NCI-H1930 (cell line): ENCODE measurements around the gene STH.

ENCODE experiments used
- DNase-seq, 2 experiments: peaks; one replicate each; lab custom pipeline; 2025; lab: John Stamatoyannopoulos, UW

STH gene

DNA sequence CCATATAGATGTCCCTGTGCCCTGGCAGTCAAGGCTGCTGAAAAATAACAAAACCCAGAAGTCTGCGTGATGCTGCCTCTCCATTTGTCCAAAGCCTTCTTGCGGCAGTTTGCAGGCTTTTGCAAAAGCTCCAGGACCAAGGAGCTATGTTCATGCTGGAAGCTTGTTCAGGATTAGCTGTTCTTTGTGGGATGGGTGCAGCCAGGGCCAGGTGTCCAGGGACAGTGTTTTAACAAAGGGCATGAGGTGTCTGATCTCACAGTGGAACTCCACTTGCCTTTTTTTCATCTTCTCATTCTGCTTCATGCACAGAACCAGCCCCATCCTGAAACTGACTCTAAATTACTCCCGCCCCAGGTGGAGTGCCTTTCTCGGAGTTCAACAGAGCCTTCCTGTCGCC is 31.7 kb upstream of the STH start:
- no peak for DNase-seq

DNA sequence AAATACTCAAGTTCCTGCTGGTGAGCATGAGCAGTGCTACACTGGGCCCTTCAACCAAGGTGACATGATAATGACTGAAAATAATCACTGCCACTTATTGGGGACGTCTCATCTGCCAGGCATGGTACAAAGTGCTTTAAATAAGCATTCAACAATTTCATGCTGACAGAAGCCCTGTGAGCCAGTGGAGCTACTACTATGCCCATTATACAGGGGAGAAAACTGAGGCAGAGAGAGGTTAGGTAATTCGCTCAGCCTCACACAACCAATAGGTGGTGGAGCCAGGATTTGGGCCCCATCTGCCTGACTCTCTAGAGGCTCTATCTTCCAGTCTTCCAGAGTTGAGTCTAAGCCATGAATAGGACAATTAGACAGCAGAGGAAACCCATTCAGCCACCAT is 30.3 kb upstream of the STH start:
- no peak for DNase-seq

DNA sequence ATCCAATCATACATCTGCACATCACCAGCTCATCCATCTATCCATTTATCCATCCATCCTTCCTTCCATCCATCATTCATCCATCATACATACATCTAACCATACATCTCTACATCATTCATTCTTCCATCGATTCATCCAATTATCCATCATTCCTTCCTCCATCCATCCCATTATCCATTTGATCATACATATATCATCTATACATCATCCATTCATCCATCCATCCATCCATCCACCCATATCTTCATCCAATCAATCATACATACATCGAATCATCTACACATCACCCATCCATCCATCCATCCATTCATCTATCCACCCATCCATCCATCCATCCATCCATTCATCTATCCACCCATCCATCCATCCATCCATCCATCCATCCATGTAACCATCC is 29.3 kb upstream of the STH start:
- no peak for DNase-seq

DNA sequence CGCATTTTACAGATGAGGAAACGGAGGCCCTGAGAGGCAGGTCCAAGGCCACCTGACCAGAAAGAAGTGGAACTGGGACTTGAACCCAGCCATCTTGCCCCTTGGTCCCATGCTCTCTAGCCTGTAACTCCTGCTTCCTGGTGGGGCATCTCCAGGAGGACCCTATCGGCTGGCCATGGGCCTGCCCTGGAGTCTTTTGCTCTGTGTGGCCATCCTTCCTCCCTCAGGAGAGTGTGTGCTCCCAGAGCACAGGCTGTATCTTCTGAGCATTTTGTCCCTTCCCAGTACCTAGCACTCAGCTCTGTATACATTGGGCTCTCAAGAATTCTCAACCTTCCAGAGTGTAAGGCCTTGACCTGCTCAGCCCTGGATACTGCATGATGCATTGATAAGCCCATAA is 28.4 kb upstream of the STH start:
- no peak for DNase-seq

DNA sequence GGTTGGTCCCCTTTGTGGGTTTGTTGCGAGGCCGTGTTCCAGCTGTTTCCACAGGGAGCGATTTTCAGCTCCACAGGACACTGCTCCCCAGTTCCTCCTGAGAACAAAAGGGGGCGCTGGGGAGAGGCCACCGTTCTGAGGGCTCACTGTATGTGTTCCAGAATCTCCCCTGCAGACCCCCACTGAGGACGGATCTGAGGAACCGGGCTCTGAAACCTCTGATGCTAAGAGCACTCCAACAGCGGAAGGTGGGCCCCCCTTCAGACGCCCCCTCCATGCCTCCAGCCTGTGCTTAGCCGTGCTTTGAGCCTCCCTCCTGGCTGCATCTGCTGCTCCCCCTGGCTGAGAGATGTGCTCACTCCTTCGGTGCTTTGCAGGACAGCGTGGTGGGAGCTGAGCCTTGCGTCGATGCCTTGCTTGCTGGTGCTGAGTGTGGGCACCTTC is 27.3 kb upstream of the STH start:
- no peak for DNase-seq

DNA sequence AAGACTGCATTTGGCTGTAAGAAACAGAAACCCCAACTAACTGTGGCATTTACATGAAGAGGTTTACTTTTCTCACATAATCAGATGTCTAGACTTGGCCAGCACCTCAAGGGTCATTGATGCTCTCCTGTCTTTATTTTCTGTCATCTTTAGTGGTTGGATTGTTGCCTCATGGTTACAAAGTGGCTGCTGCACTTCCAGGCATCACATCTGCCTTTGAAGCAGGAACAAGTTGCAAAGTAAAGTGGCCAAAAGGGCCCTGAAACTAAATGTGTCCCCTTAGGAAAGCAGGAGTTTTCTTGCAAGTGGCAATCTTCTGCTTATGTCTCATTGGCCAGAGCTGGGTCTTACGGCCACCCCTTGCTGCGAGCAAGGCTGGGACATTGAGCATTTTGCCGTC is 26.5 kb upstream of the STH start:
- no peak for DNase-seq

DNA sequence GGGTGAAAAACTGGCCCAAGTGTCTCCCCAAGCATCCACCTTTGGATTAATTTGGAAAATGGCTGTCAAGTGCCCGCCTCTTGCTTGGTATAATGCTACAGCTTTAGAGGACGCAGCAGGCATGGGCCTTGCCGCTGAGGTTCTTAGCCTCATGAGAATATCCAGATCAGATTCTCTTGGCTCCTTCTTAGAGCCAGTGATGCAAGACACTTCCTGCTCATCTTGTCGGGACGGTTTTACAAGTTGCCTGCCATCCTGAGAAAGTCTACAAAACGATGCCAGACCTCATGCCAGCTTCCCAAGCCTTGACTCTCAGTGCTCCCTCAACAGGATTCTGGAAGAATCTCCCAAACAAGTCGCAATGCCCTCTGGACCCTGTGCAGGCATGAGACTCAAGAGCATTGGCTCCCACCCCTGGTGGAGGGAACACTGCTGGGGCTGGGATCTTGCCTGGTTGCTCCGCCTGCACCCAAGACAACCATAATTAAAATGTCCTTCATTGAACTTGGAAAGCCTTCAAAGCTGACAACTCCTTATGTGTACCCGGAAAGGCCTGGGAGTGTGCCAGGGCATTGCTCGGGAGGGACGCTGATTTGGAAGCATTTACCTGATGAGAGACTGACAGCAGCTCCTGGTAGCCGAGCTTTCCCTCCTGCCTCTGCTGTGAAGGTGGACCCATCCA is 25.8 kb upstream of the STH start:
- no peak for DNase-seq

DNA sequence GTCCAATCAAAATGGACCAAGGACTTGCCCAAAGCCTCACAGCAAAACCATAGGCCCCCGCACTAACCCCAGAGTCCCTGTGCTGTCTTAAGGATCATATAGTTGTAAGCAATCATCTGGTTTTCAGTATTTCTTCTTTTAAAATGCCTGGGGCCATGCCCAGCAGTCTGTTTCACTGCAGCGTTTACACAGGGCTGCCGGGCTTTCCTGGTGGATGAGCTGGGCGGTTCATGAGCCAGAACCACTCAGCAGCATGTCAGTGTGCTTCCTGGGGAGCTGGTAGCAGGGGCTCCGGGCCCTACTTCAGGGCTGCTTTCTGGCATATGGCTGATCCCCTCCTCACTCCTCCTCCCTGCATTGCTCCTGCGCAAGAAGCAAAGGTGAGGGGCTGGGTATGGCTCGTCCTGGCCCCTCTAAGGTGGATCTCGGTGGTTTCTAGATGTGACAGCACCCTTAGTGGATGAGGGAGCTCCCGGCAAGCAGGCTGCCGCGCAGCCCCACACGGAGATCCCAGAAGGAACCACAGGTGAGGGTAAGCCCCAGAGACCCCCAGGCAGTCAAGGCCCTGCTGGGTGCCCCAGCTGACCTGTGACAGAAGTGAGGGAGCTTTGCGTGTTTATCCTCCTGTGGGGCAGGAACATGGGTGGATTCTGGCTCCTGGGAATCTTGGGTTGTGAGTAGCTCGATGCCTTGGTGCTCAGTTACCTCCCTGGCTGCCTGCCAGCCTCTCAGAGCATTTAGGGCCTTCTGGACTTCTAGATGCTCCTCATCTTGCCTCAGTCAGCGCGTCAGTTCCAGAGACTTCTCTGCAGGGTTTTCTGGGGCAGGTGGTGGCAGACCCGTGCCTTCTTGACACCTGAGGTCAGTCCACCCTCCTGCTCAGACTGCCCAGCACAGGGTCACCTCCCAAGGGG is 24.8 kb upstream of the STH start:
- DNase-seq, result no peak

DNA sequence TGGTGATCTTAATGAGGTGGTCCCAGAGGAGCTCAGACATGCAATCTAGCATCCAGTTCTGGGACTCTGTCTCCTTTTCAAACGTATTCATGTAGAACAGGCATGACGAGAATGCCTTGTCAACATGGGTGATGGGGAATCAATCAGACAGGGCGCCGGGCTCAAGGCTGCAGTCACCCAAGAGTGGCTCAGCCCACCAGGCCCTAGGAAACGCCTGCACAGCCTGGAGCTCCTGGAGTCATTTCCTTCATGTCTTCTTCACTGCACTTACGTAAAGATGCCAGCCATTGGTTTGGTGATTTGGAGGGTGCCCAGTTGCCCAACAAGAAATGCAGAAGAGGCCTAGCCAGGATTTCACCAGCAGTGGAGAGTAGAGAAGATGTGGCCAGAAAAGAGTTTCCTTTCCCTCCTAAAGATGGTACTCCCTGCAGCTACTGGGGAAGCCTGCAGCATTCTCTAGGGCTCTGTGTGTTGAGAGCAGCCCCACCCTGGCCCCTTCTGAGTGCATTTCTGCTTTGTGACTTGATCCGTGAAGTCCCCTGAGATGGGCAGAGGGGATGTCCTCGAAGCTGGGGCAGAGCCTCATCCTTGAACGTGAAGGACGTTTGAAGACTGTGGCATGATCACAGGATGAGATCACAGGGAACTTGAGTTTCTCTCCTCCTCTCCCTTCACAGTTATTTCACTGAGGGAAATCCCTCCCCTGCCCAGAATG is 24.0 kb upstream of the STH start:
- no peak for DNase-seq

DNA sequence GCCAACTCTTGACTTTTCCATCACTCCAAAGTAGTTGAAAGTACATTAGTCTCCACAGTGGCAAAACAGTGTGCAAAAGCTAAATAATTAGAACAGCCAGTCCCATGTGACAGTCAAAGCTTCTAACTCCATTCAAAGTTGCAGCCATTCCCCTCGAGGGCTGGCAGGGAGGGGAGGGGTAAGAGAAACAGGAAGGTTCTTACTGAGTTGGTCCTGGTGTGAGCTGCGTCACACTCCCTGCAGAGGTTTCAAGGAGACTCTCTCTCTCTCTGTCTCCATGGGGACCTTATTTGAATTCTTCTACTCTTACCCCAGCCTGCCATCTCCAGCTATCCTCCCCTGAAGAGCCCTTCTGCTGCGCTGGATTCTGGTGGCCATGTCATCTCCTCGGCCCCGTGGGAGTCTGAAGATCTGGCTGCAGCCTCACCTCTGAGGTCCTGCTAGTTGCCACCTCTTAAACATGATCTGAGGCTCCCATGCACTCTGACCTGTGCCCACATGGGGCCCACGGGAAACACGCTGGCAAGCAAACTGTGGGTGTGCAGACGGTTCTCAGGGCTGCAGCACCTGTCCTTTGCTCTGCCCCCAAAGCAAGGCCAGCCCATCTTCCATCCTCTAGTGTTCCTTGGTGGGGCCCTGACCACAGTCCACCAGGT is 23.3 kb upstream of the STH start:
- DNase-seq, result no peak

DNA sequence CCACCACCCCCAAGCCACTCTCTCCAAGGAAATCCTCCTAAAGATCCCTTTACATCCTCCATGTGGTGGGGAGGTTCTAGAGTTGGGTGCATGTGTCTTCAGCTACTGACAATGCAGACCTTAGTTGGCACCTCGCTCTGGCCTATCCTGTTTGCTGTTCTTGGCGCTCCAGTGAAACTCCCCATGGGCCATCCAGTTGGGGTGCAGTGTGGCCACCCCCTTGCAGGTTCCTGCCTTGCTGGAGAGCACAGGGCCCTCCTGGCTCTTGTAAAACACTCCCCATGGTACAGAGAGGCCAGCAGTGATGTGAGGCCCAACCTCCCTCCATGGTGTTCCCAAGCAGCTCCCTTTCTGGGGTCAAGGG is 22.7 kb upstream of the STH start:
- DNase-seq, result no peak

DNA sequence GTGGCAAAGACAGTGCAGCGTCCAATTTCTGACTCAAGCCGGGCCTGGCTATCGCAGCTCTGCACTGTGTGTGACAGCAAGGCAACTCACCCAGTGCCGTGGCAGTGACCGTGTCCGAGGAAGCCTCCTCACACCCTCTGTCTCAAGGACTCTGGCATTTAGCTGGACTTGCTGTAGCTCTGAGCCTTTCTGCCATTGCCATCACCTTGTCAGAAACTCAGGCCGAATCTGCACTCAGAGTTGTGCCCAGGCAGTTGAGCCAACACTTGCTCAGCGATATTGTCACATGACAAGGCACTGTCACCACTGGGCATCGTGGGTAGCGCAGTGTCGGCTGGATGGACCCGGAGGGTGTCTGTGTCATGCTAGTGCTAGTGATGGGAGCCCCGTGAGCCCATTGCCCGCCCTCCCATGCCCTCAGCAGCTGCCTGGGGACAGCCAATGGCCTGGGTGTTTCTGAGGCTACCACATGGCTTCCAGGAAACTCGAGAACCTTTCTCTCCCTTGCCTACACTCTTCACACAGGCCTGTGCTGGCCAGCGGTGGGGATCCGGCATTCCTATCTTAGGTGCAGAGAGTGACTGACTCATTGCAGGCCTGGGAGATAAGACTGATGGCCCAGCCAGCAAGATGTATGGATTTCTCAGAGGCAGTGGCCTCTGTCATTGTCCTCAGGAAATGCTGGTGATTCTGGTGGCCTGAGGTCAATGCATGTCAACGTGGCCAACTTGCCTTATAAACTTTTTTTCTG is 22.1 kb upstream of the STH start:
- no peak for DNase-seq

DNA sequence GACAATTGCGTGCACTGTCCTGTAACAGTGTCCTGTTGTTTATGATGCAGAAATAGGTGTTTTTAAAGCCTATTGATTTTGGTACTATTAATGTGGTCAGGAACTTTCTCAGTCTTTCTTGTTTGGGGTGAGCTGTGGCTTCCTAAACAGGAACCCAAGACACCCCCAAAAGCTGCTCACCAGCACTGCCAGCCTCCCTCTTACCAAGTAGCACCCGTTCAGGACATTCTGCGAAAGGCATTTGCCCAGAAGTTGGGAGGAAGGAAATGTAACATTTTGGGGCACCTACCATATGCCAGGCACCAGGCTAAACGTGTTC is 21.6 kb upstream of the STH start:
- no peak for DNase-seq

DNA sequence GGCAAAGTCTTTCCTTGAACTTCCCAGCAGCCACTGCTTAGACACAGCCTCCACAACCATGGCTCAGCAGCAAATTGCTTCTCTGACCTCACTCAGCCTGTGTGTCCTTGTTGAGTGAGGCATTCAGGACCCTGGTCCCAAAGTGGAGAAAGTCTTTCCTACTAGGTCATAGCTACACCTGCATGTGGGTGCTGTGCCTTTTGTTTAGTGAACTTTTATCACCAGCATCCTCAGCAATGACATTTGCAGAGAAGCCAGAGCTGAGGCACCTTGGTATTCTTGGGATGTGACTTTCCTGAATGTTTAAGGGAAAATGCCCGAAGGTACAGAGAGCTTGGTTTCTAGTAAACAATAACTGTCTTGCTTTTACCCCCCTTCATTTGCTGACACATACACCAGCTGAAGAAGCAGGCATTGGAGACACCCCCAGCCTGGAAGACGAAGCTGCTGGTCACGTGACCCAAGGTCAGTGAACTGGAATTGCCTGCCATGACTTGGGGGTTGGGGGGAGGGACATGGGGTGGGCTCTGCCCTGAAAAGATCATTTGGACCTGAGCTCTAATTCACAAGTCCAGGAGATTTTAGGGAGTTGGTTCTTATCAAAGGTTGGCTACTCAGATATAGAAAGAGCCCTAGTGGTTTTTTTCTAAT is 20.9 kb upstream of the STH start:
- no peak for DNase-seq

DNA sequence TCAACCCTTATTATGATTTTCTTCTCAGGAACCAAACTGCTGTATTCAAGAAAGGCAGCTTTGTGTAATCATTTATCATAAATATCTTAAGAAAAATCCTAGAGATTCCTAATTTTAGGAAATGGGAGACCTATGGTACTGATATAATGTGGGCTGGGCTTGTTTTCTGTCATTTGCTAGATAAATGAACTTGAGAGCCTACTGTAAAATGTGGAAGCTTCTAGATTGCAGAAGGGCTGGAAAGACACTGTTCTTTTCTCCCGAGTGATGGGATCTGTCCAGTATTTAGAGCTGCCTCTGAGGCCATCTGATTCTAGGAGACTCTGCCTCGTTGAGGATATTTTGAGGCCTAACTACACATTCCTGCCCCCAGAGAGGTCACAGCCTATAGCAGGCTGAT is 19.9 kb upstream of the STH start:
- no peak for DNase-seq

DNA sequence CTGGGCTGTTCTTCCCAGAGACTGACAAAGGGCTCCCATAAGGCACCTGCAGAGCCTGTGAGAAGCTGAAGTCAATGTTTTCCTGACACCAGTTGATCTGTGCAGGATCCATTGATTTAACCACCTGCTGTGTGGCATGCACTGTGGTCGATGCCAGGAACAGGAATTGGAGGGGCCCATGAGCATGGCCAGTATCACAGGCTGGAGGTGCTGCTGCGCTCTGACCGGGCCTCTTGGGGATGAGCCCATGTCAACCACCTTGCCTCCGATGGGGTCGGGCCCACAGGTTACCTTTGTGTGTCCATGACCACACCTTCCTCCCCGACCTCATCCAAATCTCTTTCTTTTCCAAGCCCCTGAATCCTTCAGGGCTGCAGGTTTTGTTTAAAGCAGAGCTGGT is 18.2 kb upstream of the STH start:
- DNase-seq, result no peak

DNA sequence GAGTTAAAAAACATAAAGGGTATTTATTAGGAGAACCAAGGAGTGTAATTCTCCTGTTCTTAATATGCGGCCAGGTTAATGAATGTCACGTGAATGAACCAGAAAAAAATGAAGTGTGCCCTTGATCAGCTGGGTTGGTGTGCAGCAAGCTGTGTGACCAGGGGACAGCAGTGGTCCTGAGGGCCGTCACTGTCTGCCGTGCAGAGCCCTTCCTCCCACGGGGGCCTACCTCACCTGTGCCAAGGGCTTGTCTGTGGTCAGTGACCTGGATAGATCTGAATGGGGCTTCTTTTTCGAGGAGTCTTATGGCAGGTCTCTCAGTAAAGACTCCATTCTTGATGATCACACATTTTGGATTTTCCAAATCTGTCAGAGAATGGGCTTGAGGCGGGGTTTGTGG is 17.7 kb upstream of the STH start:
- no peak for DNase-seq

DNA sequence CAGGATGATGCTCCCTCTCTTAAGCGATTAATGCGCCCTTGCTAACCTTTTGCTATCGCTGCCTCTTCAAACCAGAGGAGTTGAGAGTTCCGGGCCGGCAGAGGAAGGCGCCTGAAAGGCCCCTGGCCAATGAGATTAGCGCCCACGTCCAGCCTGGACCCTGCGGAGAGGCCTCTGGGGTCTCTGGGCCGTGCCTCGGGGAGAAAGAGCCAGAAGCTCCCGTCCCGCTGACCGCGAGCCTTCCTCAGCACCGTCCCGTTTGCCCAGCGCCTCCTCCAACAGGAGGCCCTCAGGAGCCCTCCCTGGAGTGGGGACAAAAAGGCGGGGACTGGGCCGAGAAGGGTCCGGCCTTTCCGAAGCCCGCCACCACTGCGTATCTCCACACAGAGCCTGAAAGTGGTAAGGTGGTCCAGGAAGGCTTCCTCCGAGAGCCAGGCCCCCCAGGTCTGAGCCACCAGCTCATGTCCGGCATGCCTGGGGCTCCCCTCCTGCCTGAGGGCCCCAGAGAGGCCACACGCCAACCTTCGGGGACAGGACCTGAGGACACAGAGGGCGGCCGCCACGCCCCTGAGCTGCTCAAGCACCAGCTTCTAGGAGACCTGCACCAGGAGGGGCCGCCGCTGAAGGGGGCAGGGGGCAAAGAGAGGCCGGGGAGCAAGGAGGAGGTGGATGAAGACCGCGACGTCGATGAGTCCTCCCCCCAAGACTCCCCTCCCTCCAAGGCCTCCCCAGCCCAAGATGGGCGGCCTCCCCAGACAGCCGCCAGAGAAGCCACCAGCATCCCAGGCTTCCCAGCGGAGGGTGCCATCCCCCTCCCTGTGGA is 16.0 kb upstream of the STH start:
- DNase-seq, result no peak

DNA sequence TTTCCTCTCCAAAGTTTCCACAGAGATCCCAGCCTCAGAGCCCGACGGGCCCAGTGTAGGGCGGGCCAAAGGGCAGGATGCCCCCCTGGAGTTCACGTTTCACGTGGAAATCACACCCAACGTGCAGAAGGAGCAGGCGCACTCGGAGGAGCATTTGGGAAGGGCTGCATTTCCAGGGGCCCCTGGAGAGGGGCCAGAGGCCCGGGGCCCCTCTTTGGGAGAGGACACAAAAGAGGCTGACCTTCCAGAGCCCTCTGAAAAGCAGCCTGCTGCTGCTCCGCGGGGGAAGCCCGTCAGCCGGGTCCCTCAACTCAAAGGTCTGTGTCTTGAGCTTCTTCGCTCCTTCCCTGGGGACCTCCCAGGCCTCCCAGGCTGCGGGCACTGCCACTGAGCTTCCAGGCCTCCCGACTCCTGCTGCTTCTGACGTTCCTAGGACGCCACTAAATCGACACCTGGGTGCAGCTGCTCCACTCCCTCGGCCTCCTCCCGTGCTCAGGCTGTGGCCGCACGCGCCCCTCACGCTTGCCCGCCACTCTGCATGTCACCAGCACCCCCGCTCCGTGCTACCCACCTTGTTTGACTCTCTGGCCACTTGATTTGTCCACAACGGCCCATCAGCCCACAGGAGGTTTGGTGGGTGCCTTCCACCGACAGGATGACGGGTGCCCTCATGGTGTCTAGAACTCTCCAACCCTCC is 15.3 kb upstream of the STH start:
- no peak for DNase-seq

DNA sequence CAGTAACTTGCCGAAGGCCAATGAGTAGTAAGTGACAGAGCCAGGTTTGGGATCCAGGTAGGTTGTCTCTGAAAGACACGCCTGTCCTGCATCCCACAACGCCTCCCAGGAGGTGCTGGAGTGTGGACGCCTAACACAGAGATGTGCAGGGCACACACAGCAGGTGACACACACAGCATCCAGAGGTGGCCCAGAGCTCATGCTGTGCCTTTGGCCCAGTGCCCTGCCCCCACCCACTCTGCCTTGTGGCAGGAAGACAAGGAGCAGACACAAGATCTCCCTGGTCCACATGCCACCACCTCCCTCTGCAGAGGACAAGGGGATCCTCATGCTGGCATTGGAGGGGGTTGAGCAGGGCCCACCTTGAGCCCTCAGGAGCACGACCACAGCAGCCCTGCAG is 14.7 kb upstream of the STH start:
- no peak for DNase-seq
